HL-60 (cell line): Measurements from ENCODE around the gene PALLD.

ENCODE experiments used
- DNase-seq, 2 experiments: peaks; one replicate each; pipeline ENCODE4 v3.0.0-alpha.2; 2010 to 2020; ENCODE audit warnings: low read depth in 1 of 2, low spot score in 1 of 2
- H3K27ac ChIP-seq: fragments of 250-450 bp; sonication (Bioruptor Pico); replicated peaks from 2 replicates; pipeline ENCODE4 v1.5.1; 2020; ENCODE audit warnings: mild to moderate bottlenecking, moderate library complexity
- H3K27me3 ChIP-seq: fragments of 250-450 bp; sonication (Bioruptor Pico); 2 replicates; pipeline ENCODE4 v1.5.1; 2021; ENCODE audit warnings: mild to moderate bottlenecking, moderate library complexity; ENCODE audit not compliant: insufficient read depth, poor library complexity, severe bottlenecking
- H3K4me3 ChIP-seq: replicated peaks from 2 replicates; pipeline ENCODE4 v1.5.1; 2011; ENCODE audit warnings: mild to moderate bottlenecking, control low read depth, low read length; ENCODE audit not compliant: insufficient read depth
- GABPA ChIP-seq: IDR thresholded peaks from 2 replicates; pipeline ENCODE4 v1.6.1; 2012; ENCODE audit warnings: low read depth
- POLR2AphosphoS5 ChIP-seq: IDR thresholded peaks from 2 replicates; pipeline ENCODE4 v1.6.1; 2012; ENCODE audit warnings: low read depth
- REST ChIP-seq: IDR thresholded peaks from 2 replicates; pipeline ENCODE4 v1.6.1; 2012; ENCODE audit warnings: low read depth; ENCODE audit not compliant: insufficient replicate concordance
- SPI1 ChIP-seq: IDR thresholded peaks from 2 replicates; pipeline ENCODE4 v1.6.1; 2012; ENCODE audit warnings: low read depth, mild to moderate bottlenecking, borderline replicate concordance
- TF ChIP-seq, protein P1 (sequence below): IDR thresholded peaks from one replicate; pipeline ENCODE4 v1.5.1; 2011; ENCODE audit warnings: low read length, control low read depth, inconsistent platforms; ENCODE audit not compliant: insufficient read depth

Gene PALLD

DNA sequence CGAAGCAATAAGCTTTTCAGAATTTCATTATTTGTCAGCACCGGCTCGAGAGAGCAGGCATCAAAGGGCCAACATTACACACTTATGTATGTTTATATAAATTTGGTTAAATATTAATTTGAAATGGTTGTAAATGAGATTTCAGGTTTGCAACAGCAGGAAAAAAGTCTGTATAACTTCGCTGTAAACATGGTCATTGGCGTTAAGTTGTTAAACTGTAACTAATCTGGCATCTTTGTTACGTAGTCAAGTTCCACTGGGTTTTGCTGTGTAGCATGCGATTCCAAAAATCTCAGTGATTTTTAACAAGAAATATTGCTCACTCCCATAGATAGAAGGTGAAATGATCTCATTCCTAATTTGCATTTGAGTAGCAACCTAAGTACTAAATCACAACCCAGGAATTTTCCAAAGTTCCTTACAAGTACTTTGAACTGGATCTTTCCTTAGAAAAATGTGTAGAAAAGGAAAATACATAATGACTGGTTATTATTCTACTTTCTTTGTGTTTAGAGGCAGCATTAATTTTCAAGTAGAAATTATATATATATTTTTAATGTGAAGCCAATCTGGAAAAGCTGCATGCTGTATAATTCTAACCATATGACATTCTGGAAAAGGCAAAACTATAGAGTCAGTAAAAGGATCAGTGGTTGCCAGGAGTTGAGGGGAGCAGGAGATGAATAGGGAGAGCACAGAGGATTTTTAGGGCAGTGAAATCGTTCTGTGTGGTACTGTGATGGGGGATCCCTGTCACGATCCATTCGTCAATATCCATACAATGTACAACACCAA, 291.1 kb downstream of the PALLD start:
- DNase-seq, result no peak
- H3K4me3 ChIP-seq, result no peak overlapping the region
- peaks cover 2% of the 10 kb centered on the region for H3K27me3 ChIP-seq

DNA sequence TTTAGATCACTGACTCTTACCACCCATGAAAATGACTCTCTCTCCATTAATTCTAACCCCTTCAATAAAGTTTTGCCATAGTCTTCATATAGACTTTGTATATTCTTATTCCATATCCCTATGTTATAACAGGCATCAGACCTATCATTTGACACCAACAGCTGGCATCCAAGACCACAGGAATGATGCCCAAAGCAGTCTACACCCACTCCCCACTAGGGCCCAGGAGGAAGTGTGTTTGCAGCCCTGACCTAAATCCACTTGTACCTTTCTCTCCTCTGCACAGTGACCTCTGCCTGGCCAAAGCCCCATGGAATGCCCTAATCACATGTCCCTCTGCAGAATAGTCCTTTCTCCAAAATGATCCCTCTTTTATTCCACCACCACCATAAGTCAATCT, 294.0 kb downstream of the PALLD start:
- Histone ChIP-seq H3K27ac (no peak overlapping the region), H3K4me3 (no peak overlapping the region), H3K27me3 (peaks cover 2% of the 10 kb centered on the region)
- no peak for DNase-seq
- TF ChIP-seq GABPA, result no peak
- no peak for TF ChIP-seq SPI1
- no peak for TF ChIP-seq REST

More for the DNA sequence above, 291.1 kb downstream of the PALLD start:
- no peak overlapping the region for H3K27ac ChIP-seq
- TF ChIP-seq GABPA (no peak), SPI1 (no peak), POLR2AphosphoS5 (no peak), REST (no peak)
- TF ChIP-seq, protein P1, sequence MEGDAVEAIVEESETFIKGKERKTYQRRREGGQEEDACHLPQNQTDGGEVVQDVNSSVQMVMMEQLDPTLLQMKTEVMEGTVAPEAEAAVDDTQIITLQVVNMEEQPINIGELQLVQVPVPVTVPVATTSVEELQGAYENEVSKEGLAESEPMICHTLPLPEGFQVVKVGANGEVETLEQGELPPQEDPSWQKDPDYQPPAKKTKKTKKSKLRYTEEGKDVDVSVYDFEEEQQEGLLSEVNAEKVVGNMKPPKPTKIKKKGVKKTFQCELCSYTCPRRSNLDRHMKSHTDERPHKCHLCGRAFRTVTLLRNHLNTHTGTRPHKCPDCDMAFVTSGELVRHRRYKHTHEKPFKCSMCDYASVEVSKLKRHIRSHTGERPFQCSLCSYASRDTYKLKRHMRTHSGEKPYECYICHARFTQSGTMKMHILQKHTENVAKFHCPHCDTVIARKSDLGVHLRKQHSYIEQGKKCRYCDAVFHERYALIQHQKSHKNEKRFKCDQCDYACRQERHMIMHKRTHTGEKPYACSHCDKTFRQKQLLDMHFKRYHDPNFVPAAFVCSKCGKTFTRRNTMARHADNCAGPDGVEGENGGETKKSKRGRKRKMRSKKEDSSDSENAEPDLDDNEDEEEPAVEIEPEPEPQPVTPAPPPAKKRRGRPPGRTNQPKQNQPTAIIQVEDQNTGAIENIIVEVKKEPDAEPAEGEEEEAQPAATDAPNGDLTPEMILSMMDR, result no peak

GRCh38 chr4:168791376-168791775, 294.5 kb downstream of the PALLD start:
- DNase-seq, result no peak
- no peak for TF ChIP-seq POLR2AphosphoS5
- no peak for TF ChIP-seq SPI1
- TF ChIP-seq REST, result no peak
- no peak for TF ChIP-seq GABPA
- TF ChIP-seq, protein P1, result no peak

More at GRCh38 chr4:168791376-168791775, 294.5 kb downstream of the PALLD start:
- Histone ChIP-seq H3K4me3 (no peak overlapping the region), H3K27ac (no peak overlapping the region), H3K27me3 (peaks cover 2% of the 10 kb centered on the region)
